Measurements from ENCODE around the gene OSGEP. TPM values are rescaled to one million over a fixed set of nuclear protein-coding genes. Genes with fewer than 3 reads are reported as not detected.

The OSGEP gene
- total and polyA plus RNA-seq, 2 of the 13 experiments (the other 11 are each of a cell fraction or from before 2014, with no cell fraction given), result 39.7 to 41.1 TPM

GRCh38 chr14:20490563-20490962 is 36.0 kb upstream of the OSGEP start:
- FAIRE-seq, result no peak
- intact Hi-C loops (cut with micrococcal nuclease; ENCODE audit: unreplicated experiment), result no loop called here
- BruUV-seq (replicated peaks), result no TSS peak
- Histone ChIP-seq H3K79me2 (ENCODE audit: insufficient read depth, low read length) (no peaks in the 10 kb centered on the region), H3K27me3 (ENCODE audit: control insufficient read depth in 1 of 2, insufficient read depth in 2 of 2, low read length in 2 of 2) (peaks cover 0 to 10% of the 10 kb centered on the region in 2 experiments; a peak in 1 of 5 replicates), H3K4me1 (ENCODE audit: insufficient read depth, low read length) (peaks cover 33% of the 10 kb centered on the region), H3K4me2 (ENCODE audit: low read depth, low read length) (peak overlapping the region; percentile 49), H4K20me1 (ENCODE audit: insufficient read depth, low read length) (no peaks in the 10 kb centered on the region), H3K9me3 (ENCODE audit: low read length) (no peaks in the 10 kb centered on the region), H3K9ac (ENCODE audit: insufficient read depth, low read depth, low read length) (no peak overlapping the region), H3K4me3 (replicated peaks in 1 of 3; ENCODE audit: insufficient read depth in 1 of 3, low read depth in 2 of 3, low read length in 3 of 3) (no peak overlapping the region), H2AFZ (ENCODE audit: low read length) (peak overlapping the region; percentile 35), H3K36me3 (replicated peaks in 1 of 2; ENCODE audit: control insufficient read depth in 1 of 2, insufficient read depth in 2 of 2, low read length in 2 of 2) (no peaks in the 10 kb centered on the region), H3K27ac (ENCODE audit: extremely low read length, insufficient read depth, low read length) (no peak overlapping the region)
- ATAC-seq, result no peak; the same call in 2 of the 3 replicates
- DNase-seq (ENCODE audit: low spot score), result no peak
- in situ Hi-C loops (cut with HindIII; ENCODE audit: extremely low pct_ligation_motif_present, low pct_unique_long_range_greater_than_20kb), result no loop called here
- ChIA-PET POLR2A (interaction anchor here (1.4 kb wide), 1 partner anchor 29 kb away, joined by 4 read pairs; the partner anchor contains the start of gene PIP4P1), CTCF (ENCODE audit: low intra/inter-chr PET ratio, low total read pairs) (no interaction called here)
- WGBS (ENCODE audit: low lambda C conversion rate), result 18% methylated on average over 6 of the region's 6 CpGs
- TF ChIP-seq ZNF510 (CRISPR knock-in tag; IDR thresholded peaks at IDR 0.05; ENCODE audit: low read depth) (no peak), ZNF235 (CRISPR knock-in tag; IDR thresholded peaks at IDR 0.05; ENCODE audit: borderline replicate concordance) (no peak), ZNF7 (CRISPR knock-in tag; IDR thresholded peaks at IDR 0.05) (no peak), ZNF337 (CRISPR knock-in tag; IDR thresholded peaks at IDR 0.05; ENCODE audit: borderline replicate concordance, low read depth) (no peak), IRF1 (CRISPR knock-in tag; IDR thresholded peaks at IDR 0.05; ENCODE audit: low read depth) (no peak), FOXO4 (CRISPR knock-in tag; conservative IDR thresholded peaks at IDR 0.05) (no peak), NR3C1 (CRISPR knock-in tag; IDR thresholded peaks at IDR 0.05) (no peak), ZBTB1 (CRISPR knock-in tag; IDR thresholded peaks at IDR 0.05; ENCODE audit: borderline replicate concordance) (no peak)
- TF ChIP-seq, protein P1, sequence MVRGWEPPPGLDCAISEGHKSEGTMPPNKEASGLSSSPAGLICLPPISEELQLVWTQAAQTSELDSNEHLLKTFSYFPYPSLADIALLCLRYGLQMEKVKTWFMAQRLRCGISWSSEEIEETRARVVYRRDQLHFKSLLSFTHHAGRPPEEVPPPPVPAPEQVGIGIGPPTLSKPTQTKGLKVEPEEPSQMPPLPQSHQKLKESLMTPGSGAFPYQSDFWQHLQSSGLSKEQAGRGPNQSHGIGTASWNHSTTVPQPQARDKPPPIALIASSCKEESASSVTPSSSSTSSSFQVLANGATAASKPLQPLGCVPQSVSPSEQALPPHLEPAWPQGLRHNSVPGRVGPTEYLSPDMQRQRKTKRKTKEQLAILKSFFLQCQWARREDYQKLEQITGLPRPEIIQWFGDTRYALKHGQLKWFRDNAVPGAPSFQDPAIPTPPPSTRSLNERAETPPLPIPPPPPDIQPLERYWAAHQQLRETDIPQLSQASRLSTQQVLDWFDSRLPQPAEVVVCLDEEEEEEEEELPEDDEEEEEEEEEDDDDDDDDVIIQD (CRISPR knock-in tag; IDR thresholded peaks at IDR 0.05; ENCODE audit: low read depth), result no peak
- TF ChIP-seq, protein P2, sequence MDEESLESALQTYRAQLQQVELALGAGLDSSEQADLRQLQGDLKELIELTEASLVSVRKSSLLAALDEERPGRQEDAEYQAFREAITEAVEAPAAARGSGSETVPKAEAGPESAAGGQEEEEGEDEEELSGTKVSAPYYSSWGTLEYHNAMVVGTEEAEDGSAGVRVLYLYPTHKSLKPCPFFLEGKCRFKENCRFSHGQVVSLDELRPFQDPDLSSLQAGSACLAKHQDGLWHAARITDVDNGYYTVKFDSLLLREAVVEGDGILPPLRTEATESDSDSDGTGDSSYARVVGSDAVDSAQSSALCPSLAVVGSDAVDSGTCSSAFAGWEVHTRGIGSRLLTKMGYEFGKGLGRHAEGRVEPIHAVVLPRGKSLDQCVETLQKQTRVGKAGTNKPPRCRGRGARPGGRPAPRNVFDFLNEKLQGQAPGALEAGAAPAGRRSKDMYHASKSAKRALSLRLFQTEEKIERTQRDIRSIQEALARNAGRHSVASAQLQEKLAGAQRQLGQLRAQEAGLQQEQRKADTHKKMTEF (CRISPR knock-in tag; IDR thresholded peaks at IDR 0.05), result no peak
- TF ChIP-seq, protein P3, sequence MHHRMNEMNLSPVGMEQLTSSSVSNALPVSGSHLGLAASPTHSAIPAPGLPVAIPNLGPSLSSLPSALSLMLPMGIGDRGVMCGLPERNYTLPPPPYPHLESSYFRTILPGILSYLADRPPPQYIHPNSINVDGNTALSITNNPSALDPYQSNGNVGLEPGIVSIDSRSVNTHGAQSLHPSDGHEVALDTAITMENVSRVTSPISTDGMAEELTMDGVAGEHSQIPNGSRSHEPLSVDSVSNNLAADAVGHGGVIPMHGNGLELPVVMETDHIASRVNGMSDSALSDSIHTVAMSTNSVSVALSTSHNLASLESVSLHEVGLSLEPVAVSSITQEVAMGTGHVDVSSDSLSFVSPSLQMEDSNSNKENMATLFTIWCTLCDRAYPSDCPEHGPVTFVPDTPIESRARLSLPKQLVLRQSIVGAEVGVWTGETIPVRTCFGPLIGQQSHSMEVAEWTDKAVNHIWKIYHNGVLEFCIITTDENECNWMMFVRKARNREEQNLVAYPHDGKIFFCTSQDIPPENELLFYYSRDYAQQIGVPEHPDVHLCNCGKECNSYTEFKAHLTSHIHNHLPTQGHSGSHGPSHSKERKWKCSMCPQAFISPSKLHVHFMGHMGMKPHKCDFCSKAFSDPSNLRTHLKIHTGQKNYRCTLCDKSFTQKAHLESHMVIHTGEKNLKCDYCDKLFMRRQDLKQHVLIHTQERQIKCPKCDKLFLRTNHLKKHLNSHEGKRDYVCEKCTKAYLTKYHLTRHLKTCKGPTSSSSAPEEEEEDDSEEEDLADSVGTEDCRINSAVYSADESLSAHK (CRISPR knock-in tag; IDR thresholded peaks at IDR 0.05; ENCODE audit: borderline replicate concordance), result no peak
- TF ChIP-seq, protein P4, sequence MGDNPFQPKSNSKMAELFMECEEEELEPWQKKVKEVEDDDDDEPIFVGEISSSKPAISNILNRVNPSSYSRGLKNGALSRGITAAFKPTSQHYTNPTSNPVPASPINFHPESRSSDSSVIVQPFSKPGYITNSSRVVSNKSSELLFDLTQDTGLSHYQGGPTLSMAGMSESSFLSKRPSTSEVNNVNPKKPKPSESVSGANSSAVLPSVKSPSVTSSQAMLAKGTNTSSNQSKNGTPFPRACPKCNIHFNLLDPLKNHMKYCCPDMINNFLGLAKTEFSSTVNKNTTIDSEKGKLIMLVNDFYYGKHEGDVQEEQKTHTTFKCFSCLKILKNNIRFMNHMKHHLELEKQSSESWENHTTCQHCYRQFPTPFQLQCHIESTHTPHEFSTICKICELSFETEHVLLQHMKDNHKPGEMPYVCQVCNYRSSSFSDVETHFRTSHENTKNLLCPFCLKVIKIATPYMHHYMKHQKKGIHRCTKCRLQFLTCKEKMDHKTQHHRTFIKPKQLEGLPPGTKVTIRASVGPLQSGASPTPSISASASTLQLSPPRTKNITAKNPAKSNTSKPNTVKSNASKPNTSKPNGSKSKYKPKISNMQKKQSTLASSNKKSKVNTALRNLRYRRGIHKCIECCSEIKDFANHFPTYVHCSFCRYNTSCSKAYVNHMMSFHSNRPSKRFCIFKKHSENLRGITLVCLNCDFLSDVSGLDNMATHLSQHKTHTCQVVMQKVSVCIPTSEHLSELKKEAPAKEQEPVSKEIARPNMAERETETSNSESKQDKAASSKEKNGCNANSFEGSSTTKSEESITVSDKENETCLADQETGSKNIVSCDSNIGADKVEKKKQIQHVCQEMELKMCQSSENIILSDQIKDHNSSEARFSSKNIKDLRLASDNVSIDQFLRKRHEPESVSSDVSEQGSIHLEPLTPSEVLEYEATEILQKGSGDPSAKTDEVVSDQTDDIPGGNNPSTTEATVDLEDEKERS (CRISPR knock-in tag; IDR thresholded peaks at IDR 0.05), result no peak
